NCI-H2196 treated with DMSO at 0.1 percent for 48 hours (cell line): ENCODE measurements around the gene TGFBR2.

Source experiments
- DNase-seq: peaks from one replicate; lab custom pipeline; 2025; ENCODE audit not compliant: unreplicated experiment; lab: John Stamatoyannopoulos, UW

Gene TGFBR2

DNA sequence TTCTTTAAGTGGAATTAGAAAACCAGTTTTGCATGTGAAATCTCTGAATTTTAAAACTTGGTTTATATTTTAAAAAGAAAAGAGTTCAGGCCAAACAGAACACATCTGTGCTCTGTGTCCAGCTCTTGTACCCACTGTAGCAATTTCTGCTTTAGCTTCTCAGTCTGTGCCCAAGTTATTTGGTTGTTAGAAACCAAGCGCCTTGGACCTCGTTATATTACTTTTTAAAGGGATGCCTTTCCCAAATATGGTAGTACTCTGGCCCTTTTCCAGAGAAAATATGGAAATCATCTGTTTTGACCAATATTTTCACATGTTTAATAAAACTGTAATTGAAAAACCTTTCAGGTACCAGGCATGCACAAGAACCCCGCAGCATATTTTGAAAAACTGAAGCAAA lies 27.3 kb downstream of the TGFBR2 start:
- no peak for DNase-seq

DNA sequence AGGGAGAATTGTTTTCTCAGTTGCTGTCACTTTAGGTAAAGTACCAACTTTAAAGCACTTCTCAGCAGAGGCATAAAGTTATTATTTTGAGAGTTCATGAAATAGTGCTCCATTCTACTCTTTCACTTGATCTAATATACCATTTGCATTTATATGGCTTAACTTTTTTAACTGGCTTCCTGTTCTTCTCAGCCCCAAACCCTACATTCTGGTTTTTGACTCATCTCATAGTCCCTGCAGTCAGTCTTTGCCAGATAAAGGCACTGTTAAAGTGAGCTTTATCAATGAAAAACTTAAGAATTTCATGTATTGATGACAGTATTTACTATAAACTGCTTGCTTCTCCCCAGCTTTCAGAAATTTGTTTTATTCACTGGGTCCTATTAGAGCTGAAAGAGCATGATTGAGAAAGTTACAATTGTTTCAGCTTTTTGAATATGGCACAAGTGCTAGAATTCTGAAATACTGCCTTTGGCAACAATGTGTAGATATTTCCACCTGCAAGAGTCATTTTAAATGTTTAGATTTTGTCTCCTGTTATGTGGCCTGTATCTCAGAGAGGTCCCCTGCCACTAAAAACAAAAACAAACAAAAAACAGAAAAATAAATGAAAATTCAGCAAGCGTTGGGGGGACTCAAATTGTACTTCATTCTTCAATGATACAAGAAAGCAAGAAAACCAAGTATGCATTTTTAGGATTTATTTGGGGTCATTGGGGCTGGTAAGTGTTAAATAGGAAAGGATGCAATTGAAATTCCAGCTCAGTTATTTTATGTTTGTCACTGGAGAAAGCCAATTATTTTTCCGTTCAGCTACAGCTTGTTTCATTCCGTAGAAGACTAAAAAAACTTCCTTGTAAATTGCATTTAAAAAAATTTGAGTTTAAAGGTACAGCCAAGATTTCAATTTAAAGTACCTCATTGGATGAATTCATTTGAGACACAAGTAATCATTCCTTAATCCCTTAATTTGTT lies 28.6 kb downstream of the TGFBR2 start:
- no peak for DNase-seq

DNA sequence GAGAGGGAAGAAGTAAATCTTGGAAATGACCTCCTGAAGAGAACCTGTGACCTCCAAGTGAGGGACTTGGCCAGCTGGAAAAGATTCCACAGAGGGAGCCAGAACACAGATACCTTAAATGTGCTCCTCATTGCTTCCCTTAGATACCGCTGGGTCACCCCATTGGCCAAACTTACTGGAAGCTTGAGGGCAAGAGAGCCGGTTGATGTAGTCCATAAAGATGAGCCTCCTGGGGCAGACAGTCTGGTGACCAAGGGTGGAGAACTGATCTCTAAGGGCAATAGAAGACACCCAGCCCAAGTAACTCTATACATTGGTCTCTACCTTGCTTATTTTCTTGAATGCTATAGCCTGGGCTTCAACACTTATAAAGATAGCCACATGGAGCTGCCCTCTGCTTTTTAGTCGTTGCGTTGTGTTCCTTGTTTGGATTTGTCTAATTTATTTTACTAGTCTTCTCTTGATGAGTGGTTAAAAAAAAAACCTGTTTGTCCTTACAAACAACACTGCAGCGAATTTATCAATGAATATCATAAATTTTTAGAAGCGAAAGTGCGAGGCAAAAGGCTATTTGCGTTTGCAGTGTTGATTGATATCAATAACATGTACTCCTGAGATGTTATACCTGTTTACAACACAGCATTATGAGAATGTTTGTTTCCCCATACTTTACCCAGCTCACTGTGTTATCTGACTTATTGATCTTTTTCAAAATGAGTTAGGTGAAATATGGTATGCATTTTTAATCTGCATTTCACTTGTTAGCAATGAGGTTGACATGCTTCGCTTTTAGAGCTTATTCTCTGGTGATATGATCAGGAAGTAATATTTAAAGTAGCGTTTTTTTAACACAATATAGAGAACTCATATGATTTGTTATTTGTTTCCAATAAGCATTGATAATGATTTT lies 31.2 kb downstream of the TGFBR2 start:
- DNase-seq: no peak

DNA sequence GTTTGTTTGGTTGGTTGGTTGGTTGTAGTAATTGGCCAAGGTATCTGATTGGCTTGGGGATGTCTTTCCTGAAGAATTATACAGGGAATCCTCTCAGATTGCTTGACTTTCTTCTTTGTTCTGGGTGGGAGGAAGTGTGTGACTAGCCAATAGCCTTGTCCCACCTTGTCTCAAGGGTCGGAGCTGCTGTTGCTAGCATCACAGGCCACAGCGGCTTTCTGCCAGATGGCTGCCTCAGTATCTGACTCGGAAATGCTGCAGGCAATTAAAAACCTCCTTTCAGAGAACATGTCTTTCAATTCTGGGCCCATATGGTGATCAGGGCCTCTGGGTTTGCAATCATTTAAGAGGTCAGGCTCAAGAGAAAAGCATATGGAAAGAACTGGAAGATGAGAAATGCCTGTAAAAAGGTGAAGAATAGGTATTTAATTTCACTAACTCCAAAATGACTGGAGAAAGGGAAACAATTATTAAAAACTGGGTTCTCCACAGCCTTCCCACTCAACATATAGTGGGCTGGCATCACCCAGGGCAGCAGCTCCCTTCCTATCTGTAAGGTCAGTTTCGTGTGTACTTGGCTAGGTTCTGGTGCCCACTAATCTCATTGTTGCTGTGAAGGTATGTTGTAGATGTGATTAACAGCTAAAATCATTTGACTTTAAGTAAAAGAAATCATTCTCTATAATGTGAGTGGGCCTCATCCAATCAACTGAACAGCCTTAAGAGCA lies 32.4 kb downstream of the TGFBR2 start:
- DNase-seq: no peak

DNA sequence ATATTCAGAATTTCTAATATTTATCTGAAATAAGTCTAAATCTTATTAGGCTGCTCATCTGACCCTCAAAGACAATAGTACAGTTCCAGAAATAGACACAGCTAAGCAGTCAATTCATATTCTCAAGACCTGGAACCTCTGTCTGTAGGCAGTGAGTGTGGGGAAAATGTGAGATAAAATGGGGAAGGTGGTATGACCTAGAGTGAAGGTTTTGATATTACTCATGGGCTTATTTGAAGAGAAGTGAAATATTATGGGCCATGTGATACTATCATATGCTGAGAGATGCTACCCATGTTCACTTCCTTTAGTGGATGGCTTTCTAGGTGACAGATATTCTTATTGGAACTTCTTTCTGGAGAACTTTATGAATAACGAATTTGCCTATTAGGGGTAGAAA lies 33.5 kb downstream of the TGFBR2 start:
- DNase-seq: no peak

DNA sequence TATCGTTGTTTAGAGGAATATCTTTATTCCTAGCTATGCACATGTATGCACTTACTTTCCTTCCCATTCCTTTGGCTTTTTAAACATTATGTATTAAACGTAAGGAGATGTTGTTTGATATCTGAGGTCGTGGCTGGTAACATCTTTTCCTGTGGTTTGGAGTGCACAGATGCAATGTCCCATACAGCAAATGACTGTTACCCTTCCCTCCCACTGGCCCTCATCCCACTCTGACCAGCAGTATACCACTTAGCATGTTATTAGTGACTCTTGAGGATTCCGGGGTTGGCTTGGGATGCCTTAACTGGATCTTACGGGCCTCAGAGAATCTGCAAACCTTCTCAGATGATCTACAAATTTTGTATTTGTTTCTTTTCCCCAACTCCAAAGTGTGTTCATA lies 34.5 kb downstream of the TGFBR2 start:
- DNase-seq: no peak

DNA sequence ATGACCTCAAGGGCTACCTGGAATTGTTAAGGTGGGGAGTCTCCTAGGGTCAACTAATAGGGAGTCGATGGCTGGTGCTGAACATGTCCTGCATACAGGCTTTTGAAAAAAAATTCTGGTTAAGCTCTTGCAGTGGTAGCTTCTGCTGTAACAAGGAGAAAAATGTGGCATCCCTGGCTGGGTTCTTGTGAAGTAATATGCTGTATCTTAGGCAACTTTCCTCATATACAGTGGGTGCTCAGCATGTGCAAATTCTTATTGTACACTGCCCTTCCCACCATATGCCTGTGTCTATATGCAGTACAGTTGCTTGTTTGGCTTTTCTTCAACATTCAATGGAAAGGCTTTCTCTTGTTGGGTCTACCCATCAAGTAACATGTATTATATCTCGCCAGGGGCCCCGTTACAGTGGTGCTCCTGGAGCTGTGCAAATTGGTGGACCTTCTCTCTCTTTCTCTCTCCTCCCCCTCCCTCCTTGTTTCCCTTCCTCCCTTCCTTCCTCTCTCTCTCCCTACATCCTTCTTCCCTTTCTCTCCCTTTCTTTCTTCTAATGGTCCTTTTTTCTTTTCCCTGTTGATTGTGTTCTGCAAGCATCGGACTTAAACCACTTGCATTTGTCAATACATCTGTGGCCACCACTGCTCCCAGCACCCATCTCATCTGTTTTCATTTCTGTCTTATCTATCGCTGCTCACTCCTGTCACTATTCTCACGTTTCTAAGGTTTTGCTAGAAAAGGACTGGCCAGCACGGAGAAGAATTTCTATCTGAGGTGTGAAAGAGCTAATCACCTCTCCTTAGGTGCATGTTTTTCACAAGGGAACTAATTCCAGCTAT lies 35.2 kb downstream of the TGFBR2 start:
- DNase-seq: no peak

DNA sequence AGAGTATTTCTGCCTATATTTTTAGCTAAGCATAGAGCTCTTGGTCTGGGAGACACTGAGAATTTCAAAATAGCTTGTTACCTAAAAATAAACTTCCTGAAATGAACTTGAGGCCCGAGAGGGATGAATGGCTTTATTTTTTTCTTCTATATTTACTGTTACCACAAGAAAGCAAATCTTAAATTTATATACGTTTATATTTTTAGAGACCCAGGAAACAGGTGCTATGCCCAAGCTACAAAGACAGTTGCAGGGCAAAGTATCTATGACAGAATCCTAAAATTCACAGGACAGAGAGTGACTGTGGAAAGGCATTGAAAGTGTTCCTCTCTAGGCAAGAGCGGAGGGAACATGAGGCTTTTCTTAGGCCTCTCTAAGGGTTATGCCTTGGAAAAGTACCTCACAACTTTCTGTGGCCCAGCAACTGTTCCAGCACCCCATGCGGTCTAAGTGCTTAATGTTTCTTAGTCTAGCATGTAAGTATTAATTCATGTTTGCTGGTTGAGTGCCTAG lies 36.5 kb downstream of the TGFBR2 start:
- DNase-seq: no peak

DNA sequence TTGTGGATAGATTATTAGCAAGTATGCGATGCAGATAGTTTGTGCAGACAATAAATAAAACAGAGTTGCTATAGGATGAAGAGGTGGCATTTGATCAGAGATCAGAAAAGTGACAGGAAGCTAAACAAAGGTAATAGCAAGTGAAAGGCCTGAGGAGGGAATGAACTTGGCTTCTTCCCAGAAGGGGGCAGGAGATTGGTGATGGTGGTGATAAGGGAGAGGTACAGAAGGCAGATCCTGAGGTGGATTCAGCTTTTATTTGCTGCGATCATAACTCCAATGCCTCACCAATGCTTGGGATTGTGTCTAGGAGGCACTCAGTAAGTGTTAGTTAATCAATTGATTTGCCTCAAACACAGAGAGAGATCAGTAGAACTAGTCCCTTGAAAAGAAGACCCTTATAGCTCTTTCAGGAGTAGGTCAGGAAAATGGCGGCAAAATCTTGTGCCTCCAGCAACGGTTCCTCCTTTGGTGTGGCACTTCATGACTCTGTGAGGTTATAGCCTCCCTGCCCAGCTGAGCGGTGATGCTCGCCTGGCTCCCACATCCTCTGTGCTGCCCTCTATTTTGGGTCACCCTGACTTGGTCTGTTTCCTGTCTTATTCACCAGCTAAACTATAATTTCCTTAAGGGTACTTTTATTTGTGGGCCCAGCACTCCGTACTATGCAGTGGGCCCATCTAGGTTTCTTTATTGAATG lies 37.5 kb downstream of the TGFBR2 start:
- no peak for DNase-seq

DNA sequence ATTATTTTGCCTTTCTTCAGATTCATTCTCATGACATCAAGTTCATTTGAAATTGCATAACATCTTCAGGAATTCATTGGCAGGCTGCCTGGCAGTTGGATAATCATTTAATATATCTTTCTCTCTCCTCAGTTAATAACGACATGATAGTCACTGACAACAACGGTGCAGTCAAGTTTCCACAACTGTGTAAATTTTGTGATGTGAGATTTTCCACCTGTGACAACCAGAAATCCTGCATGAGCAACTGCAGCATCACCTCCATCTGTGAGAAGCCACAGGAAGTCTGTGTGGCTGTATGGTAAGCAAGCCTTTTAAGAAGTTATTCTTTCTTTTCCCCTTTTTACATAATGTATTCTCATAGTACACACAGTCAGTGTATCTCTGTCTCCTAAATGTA lies 38.2 kb downstream of the TGFBR2 start:
- no peak for DNase-seq

DNA sequence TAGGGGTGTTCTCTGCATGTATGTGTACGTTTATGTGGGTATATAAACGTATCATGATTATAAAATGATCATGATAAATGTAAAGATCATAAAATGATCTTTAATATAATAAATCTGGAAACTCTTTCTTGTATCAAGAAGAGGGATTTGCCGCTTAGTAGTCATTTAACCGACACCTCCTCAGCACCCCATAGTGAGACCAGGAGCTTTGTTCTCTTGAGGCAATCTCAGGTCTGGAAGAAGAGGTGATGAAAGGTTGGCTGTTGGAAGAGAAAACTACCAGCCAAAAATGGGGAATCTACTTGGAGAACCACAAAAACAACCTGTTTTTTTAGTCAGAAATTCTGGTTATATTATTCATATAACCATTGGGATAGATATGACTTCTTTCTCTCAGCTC lies 38.7 kb downstream of the TGFBR2 start:
- no peak for DNase-seq

DNA sequence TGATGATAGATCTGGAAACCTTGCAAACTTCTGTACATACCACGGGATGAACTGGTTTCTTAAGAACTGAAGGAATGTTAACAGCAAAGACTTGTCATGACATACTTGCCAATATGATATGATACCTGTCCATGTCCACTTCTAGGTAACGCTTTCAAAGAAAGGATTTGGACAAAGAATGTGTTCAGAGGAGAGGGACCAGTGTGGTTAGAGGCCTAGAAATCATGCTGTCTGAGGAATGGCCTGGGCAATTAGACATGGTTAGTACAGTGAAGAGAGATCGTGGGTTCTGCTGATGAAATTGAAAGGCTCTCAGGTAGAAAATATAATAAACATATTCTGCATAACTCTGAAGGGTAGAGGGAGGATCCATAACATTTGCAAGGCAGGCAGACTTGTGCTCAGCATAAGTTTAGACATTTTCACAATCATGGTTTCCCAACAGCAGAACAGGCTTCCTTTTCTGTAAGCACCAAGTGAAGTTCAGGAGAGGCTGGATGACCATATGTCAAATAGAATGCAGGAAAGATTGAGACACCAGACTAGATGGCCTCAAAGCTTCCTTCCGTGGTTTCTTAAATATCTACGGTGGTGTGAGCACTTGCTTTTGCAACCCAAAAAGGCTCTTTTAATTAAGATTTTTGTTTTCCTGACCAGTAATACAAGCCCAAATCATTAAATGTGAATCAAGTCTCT lies 39.9 kb downstream of the TGFBR2 start:
- no peak for DNase-seq

DNA sequence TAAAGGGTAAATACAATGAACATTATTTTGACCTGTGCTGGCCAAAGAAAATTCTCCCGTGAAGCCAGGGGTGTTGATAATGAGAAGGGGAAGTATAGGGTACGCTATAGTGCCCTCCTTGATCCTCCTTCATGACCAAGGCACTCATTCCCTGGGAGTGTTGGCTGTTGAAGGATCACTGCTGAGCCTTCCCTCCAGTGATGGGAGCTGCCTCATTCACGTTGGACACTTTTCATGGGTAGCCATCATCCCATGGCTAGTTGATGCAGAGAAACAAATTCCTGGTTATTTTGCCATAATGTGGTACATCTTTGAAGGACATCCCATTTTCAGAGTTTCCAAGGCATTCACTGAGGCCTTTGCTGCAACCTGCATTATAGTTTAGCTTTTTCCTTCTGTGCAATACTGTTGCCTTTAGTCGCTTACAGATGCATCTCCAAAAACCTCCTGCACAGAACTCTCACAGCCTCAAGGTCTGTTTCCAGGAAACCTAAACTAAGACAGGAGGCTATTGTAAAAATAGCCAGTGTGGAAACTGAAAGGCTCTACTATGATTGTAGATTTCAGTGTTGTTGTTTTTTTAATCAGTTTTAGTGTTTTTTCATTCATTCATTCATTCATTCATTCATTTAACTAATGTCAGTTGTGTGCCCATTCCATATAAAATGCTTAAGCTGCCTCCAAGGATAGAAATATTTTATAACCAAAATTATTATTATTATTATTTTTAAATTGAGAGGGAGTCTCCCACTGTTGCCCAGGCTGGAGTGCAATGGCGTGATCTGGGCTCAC lies 40.8 kb downstream of the TGFBR2 start:
- no peak for DNase-seq

DNA sequence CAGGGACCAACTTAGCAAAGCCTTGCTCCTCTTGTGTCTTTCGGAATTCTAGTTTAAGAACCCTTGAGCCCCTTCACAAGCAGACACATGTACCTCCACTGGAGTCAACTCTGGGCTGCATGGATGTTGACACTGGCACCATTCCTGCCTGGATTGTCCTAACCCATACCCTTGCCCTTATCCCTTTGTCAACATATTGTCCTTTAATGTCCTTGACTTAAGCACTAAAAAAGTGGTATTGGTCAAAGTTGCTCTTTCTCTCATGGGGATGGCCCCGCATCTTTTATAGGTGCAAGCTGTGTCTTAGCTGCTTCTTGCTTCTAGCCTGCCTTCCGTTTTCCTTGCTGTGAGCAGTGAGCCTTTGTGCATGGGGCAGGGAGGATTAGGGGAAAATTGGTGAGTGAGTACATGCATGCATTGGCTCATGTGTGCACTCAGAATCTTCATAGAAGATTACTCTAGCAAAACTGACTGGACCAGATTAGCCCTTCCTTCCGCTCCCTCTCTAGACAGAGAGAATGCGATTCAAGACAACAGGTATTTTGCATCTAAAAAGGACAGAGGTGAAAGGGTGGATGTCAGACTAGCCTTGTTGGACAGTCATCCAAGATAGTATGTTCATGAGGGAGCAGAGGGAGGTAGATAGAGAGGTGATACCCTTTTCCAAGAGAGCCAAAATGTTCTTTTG lies 42.4 kb downstream of the TGFBR2 start:
- no peak for DNase-seq

DNA sequence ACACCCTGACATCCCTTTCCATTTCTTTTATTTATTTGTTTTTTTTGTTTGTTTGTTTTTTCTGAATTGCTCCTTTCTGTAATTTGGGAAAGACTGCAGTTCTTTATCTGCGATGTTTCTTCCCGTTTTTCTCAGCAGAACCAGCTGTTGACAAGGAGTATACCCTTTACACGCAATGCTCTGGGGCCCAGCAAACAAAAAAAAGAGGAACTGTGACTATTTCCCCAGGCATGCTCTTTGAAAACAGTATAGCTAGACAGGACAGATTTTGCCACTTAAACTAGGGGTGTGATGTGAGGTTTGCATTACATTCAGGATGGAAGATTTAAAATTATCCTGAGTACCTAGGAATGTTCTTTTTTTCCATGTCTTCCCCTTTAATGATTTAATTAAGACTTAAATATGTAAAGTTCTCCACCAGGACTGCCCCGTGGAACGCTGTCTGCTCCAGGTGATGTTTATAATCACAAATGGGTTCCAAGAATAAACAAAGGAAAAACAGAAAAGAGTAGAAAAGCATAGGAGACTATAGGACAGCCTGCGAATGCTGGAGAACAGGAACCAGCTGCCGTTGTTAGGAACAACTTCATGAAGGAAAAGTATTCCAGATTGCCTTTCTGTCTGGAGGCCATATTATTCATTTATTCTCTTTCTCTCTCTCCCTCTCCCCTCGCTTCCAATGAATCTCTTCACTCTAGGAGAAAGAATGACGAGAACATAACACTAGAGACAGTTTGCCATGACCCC lies 43.3 kb downstream of the TGFBR2 start:
- DNase-seq: no peak

DNA sequence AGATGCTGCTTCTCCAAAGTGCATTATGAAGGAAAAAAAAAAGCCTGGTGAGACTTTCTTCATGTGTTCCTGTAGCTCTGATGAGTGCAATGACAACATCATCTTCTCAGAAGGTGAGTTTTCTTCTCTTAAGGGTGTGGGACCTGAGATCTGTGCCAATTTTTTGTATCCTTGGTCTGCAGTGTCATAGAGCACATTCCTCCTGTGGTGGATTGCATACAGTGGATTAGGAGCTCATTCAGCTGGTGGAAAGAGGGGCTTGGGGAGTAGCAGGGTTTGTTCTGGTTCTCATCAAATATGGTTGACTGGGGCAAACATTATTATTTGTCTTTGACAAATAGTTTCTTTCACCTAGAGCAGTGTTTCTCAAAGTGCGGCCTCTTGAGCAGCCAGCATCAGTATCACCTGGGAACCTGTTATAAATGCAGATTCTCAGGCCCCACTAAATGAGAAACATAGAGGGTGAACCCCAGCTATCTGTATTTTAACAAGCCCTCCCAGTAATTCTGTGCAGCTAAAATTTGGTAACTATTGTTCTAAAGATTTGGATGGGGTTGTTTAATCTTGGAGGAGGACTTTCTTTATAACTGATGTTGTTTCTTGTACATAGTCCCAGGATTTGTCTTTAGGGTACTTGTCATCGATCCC lies 44.1 kb downstream of the TGFBR2 start:
- no peak for DNase-seq
